DOHH2 (cell line): ENCODE data around the gene CMAS.

Experiments used
- H3F3A ChIP-seq: fragments of 200-600 bp; sonication (generic), shearing (Covaris generic); 2 replicates; pipeline ENCODE4 v1.6.0; 2016; ENCODE audit warnings: antibody characterized with exemption, mild to moderate bottlenecking; ENCODE audit not compliant: control insufficient read depth, insufficient read depth
- H3K27ac ChIP-seq: fragments of 200-600 bp; sonication (generic); 2 replicates; pipeline ENCODE4 v1.5.1; 2014; ENCODE audit warnings: low read depth, mild to moderate bottlenecking, low read length, moderate library complexity
- H3K27me3 ChIP-seq: fragments of 200-600 bp; sonication (generic); 2 replicates; pipeline ENCODE4 v1.6.1; 2014; ENCODE audit warnings: mild to moderate bottlenecking, low read length, mixed read lengths; ENCODE audit not compliant: control insufficient read depth
- H3K36me3 ChIP-seq: fragments of 200-600 bp; sonication (generic); 2 replicates; pipeline ENCODE4 v1.6.1; 2014; ENCODE audit warnings: mild to moderate bottlenecking, low read length, moderate library complexity, mixed read lengths; ENCODE audit not compliant: control insufficient read depth
- H3K4me1 ChIP-seq: fragments of 200-600 bp; sonication (generic); 2 replicates; pipeline ENCODE4 v1.6.1; 2014; ENCODE audit warnings: mild to moderate bottlenecking, low read length, mixed read lengths; ENCODE audit not compliant: control insufficient read depth
- H3K4me2 ChIP-seq: fragments of 200-600 bp; sonication (generic); 2 replicates; pipeline ENCODE4 v1.6.0; 2014; ENCODE audit warnings: mild to moderate bottlenecking, low read length, moderate library complexity
- H3K4me3 ChIP-seq: fragments of 200-600 bp; sonication (generic); 2 replicates; pipeline ENCODE4 v1.5.1; 2014; ENCODE audit warnings: mild to moderate bottlenecking, low read length, mixed read lengths
- H3K79me2 ChIP-seq: fragments of 200-600 bp; sonication (generic); 2 replicates; pipeline ENCODE4 v1.6.1; 2014; ENCODE audit warnings: mild to moderate bottlenecking, low read length, mixed read lengths; ENCODE audit not compliant: control insufficient read depth
- H3K9me2 ChIP-seq: fragments of 200-600 bp; sonication (generic); replicated peaks from 2 replicates; pipeline ENCODE4 v1.6.1; 2014; ENCODE audit warnings: mild to moderate bottlenecking, low read length, mixed read lengths; ENCODE audit not compliant: control insufficient read depth
- H3K9me3 ChIP-seq: fragments of 200-600 bp; sonication (generic); 2 replicates; pipeline ENCODE4 v1.6.1; 2014; ENCODE audit warnings: antibody characterized with exemption, low read length, mixed read lengths; ENCODE audit not compliant: control insufficient read depth, insufficient read depth
- H4K20me1 ChIP-seq: fragments of 200-600 bp; sonication (generic); 2 replicates; pipeline ENCODE4 v1.6.0; 2014; ENCODE audit warnings: low read depth, mild to moderate bottlenecking, antibody characterized with exemption, low read length, moderate library complexity; ENCODE audit not compliant: control insufficient read depth, insufficient read depth
- EZH2phosphoT487 ChIP-seq: fragments of 200-600 bp; sonication (generic); IDR thresholded peaks from 2 replicates; pipeline ENCODE4 v1.6.1; 2017; ENCODE audit warnings: borderline replicate concordance, mild to moderate bottlenecking, antibody characterized with exemption, low read length, moderate library complexity, mixed read lengths
- TF ChIP-seq, protein P1 (sequence below): fragments of 200-600 bp; sonication (generic); IDR thresholded peaks from one replicate; pipeline ENCODE4 v1.5.1; 2014; ENCODE audit warnings: antibody characterized with exemption, mild to moderate bottlenecking, low read depth, low read length; ENCODE audit not compliant: poor library complexity, severe bottlenecking

CMAS gene

DNA sequence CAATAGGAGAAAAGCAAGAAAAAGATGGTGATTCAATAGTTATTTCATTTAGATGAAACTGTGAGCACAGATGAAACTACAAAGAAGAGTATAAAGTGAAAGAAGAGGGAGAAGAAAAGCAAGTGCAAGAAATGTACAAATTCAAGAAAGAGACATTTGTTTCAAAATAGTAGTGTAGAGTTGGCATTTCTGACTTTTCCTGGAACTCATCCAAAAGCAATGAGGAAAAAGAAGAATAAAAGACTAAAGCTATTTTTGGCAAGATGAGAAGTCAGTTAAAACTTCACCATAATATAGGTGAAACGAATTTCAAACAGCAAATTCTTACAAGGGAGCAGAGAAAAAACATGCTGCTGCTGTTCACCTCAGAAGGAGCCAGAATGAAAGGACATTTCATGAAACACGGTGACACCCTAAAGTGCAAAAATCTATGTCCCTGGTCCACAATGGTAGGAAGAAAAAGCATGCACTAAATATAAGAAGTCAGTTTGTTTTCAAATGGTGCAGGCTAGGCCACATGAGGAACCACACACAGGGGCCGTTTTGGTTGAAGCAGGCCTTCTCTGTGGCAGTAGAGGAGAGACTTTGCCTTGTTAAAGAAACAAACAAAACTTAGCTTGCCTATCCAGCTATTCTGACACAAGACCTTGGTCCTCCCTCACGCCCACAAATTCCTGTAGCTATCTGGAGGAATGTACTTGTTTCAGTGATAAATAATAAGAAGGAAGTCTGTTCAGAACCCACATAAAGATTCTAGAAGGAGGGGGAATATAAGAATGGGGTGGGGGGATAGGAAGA, 11.1 kb upstream of the CMAS start:
- Histone ChIP-seq H3K9me2 (no peaks in the 10 kb centered on the region), H3K27ac (no peak overlapping the region), H3K9me3 (no peaks in the 10 kb centered on the region), H4K20me1 (no peaks in the 10 kb centered on the region), H3F3A (no peaks in the 10 kb centered on the region), H3K36me3 (no peaks in the 10 kb centered on the region), H3K4me2 (no peak overlapping the region), H3K79me2 (no peaks in the 10 kb centered on the region), H3K27me3 (no peaks in the 10 kb centered on the region), H3K4me1 (no peaks in the 10 kb centered on the region), H3K4me3 (no peak overlapping the region)
- TF ChIP-seq, protein P1, sequence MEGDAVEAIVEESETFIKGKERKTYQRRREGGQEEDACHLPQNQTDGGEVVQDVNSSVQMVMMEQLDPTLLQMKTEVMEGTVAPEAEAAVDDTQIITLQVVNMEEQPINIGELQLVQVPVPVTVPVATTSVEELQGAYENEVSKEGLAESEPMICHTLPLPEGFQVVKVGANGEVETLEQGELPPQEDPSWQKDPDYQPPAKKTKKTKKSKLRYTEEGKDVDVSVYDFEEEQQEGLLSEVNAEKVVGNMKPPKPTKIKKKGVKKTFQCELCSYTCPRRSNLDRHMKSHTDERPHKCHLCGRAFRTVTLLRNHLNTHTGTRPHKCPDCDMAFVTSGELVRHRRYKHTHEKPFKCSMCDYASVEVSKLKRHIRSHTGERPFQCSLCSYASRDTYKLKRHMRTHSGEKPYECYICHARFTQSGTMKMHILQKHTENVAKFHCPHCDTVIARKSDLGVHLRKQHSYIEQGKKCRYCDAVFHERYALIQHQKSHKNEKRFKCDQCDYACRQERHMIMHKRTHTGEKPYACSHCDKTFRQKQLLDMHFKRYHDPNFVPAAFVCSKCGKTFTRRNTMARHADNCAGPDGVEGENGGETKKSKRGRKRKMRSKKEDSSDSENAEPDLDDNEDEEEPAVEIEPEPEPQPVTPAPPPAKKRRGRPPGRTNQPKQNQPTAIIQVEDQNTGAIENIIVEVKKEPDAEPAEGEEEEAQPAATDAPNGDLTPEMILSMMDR: no peak
- TF ChIP-seq EZH2phosphoT487: no peak

- TF ChIP-seq, protein P1: no peak
- no peak for TF ChIP-seq EZH2phosphoT487
Observed at GRCh38 chr12:22037947-22038346, 8.1 kb upstream of the CMAS start.

DNA sequence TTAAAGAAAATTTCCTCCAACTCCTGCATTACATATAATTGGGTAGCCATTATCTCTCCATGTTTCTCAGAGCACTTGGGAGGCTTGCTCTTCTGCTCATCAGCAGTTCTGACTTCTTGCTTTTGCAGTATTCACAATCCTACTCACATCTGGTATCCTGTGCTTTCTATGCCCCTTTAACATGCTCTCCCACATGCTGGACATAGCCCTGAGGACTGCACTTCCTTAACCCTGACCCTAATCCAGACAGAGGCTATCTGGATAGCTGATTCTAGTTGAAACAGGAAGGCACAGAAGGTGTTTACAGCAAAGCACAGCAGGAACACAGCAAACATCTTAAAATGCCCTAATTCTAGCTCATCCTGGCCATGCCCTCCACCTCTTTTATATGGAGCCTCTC, 7.3 kb upstream of the CMAS start:
- Histone ChIP-seq H3K4me1 (no peaks in the 10 kb centered on the region), H3F3A (no peaks in the 10 kb centered on the region), H3K27ac (no peak overlapping the region), H3K9me3 (no peaks in the 10 kb centered on the region), H3K27me3 (no peaks in the 10 kb centered on the region), H3K9me2 (no peaks in the 10 kb centered on the region), H3K36me3 (no peaks in the 10 kb centered on the region), H3K79me2 (no peaks in the 10 kb centered on the region), H3K4me3 (no peak overlapping the region), H4K20me1 (no peaks in the 10 kb centered on the region), H3K4me2 (no peak overlapping the region)
- TF ChIP-seq, protein P1: no peak
- no peak for TF ChIP-seq EZH2phosphoT487

More at GRCh38 chr12:22037947-22038346, 8.1 kb upstream of the CMAS start:
- Histone ChIP-seq H3F3A (no peaks in the 10 kb centered on the region), H3K4me3 (no peak overlapping the region), H3K4me2 (no peak overlapping the region), H3K9me3 (no peaks in the 10 kb centered on the region), H3K36me3 (no peaks in the 10 kb centered on the region), H3K79me2 (no peaks in the 10 kb centered on the region), H3K4me1 (no peaks in the 10 kb centered on the region), H4K20me1 (no peaks in the 10 kb centered on the region), H3K9me2 (no peaks in the 10 kb centered on the region), H3K27ac (no peak overlapping the region), H3K27me3 (no peaks in the 10 kb centered on the region)
